Measurements from ENCODE around the gene OSBPL7.
A peak's percentile ranks its signal among the peaks of the same experiment; 100 is the strongest.

The OSBPL7 gene

DNA sequence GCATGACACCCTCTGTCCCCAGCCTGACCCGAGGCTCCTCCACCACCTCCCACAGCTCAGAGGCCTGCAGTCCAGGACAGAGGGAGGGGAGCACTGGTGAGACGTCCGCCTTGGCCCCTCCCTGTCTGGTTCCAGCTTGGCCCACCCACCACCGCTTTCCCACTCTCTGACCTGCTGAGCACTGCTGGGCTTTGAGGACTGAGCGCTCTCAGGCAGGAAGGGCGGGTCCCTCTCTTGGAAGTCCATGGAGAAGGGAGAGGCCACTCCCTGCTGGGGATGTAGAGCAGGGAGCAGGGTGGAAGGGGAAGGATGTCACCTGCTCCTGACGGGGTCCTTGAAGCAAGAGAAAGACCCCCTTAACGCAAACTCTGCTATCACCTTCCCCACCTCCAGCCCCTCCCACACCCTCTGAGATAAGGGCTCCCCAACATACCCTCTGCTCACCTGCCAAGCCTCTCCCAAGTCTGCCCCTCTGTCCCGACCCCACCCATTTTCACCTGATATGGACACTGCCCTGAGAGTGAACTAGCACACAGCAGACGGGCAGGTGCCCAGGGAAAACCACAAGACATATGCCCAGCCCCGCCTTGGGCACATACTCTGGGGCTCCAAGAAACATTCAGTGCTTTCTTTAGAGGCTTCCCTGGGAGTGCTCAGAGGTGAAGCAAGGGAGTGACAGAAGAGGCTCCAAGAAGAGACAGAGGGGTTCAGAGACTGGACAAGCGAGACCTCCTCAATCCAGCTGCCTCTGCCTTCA, 1.4 kb downstream of the OSBPL7 start:
- no peaks in the 10 kb centered on the region for H3F3A ChIP-seq (ENCODE audit: insufficient read depth, low read length)
- H3K4me1 ChIP-seq (ENCODE audit: insufficient read depth, low read length, severe bottlenecking), result peaks cover 21% of the 10 kb centered on the region
- peak overlapping the region; percentile 94; the same call in 1 of the 2 replicates for H3K9ac ChIP-seq (ENCODE audit: low read length)
- peak overlapping the region; percentile 97 for H3K4me3 ChIP-seq (ENCODE audit: low read depth, low read length, poor library complexity, severe bottlenecking)
- no peak overlapping the region for H2AFZ ChIP-seq (ENCODE audit: low read length)
- H3K27me3 ChIP-seq (ENCODE audit: insufficient read depth, low read length), result no peaks in the 10 kb centered on the region
- H4K20me1 ChIP-seq (ENCODE audit: insufficient read depth, low read length), result no peaks in the 10 kb centered on the region
- no peak for TF ChIP-seq EZH2 (IDR thresholded peaks at IDR 0.05; ENCODE audit: borderline replicate concordance, low read length)
- TF ChIP-seq, protein P1, sequence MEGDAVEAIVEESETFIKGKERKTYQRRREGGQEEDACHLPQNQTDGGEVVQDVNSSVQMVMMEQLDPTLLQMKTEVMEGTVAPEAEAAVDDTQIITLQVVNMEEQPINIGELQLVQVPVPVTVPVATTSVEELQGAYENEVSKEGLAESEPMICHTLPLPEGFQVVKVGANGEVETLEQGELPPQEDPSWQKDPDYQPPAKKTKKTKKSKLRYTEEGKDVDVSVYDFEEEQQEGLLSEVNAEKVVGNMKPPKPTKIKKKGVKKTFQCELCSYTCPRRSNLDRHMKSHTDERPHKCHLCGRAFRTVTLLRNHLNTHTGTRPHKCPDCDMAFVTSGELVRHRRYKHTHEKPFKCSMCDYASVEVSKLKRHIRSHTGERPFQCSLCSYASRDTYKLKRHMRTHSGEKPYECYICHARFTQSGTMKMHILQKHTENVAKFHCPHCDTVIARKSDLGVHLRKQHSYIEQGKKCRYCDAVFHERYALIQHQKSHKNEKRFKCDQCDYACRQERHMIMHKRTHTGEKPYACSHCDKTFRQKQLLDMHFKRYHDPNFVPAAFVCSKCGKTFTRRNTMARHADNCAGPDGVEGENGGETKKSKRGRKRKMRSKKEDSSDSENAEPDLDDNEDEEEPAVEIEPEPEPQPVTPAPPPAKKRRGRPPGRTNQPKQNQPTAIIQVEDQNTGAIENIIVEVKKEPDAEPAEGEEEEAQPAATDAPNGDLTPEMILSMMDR (IDR thresholded peaks at IDR 0.05; ENCODE audit: low read length), result no peak
- H3K9me2 ChIP-seq (ENCODE audit: low read depth, low read length), result no peaks in the 10 kb centered on the region
- peak overlapping the region; percentile 99 for H3K4me2 ChIP-seq (ENCODE audit: low read length)
- no peak overlapping the region for H3K27ac ChIP-seq (ENCODE audit: low read depth, low read length, poor library complexity, severe bottlenecking)
- H3K36me3 ChIP-seq (ENCODE audit: insufficient read depth, low read length), result peaks cover 38% of the 10 kb centered on the region; the same call in 1 of the 2 replicates
- no peaks in the 10 kb centered on the region for H3K9me3 ChIP-seq (ENCODE audit: low read length)
- no peaks in the 10 kb centered on the region for H3K79me2 ChIP-seq (ENCODE audit: insufficient read depth, low read length)

DNA sequence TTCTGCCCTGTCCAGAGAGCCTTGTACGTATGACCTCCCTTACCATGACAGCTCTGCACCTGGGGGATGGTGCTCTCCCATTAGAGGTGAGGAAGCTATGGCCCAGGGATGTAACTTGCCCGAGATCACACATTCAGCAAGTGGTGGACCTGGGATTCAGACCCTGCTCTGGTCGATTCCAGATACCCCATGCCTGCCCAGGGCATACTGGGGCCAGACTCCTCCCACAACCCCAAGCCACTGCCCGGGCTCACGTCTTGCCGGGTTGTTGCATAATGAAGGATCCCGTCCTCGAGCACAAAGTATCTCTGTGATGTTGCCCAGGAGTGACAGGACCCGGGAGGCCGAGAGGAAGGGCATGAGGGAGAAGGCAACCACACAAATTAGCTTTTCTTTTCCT, 2.1 kb downstream of the OSBPL7 start:
- Histone ChIP-seq H3K9me2 (ENCODE audit: low read depth, low read length) (no peaks in the 10 kb centered on the region), H3K4me2 (ENCODE audit: low read length) (no peak overlapping the region), H3K27me3 (ENCODE audit: insufficient read depth, low read length) (no peaks in the 10 kb centered on the region), H3K27ac (ENCODE audit: low read depth, low read length, poor library complexity, severe bottlenecking) (no peak overlapping the region), H3K79me2 (ENCODE audit: insufficient read depth, low read length) (no peaks in the 10 kb centered on the region), H3K36me3 (ENCODE audit: insufficient read depth, low read length) (peaks cover 43% of the 10 kb centered on the region; the same call in 1 of the 2 replicates), H3K4me3 (ENCODE audit: low read depth, low read length, poor library complexity, severe bottlenecking) (no peak overlapping the region), H3K4me1 (ENCODE audit: insufficient read depth, low read length, severe bottlenecking) (peaks cover 21% of the 10 kb centered on the region), H3K9me3 (ENCODE audit: low read length) (no peaks in the 10 kb centered on the region), H2AFZ (ENCODE audit: low read length) (no peak overlapping the region), H4K20me1 (ENCODE audit: insufficient read depth, low read length) (no peaks in the 10 kb centered on the region), H3K9ac (ENCODE audit: low read length) (no peak overlapping the region), H3F3A (ENCODE audit: insufficient read depth, low read length) (no peaks in the 10 kb centered on the region)
- TF ChIP-seq EZH2 (IDR thresholded peaks at IDR 0.05; ENCODE audit: borderline replicate concordance, low read length), result no peak
- TF ChIP-seq, protein P1 (IDR thresholded peaks at IDR 0.05; ENCODE audit: low read length), result no peak

DNA sequence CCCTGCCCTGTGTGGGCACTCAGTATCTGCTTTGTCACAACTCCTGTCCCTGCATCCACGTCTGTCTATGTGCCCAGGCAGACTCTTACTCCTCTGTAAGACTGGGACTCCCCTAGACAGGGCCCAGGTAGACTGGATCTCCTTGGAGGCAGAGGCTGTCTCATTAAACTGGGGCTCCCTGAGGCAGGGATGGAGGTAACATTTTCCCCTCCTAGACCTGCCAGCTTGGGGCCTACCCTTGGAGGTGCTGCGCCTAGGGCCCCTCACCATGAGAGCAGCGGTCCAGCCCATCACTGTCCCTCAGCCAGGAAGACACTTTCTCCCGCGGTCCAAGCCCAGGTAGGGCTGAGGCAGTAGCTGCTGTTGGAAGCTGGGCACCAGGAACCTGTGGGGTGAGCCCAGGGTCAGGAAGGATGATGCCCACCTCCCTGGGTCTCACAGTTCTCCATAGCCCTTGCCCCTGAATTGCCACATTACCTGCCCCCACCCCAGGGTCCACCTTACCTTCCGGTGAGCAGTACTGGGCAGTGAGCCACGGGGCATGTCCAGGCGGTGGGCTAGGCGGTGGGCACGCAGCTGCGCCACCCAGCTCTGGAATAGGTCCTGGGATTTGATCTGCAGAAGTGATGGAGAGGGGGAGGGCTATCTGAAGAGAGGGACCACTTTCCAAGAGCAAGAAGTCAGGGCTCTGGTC, 3.4 kb downstream of the OSBPL7 start:
- Histone ChIP-seq H3K79me2 (ENCODE audit: insufficient read depth, low read length) (no peaks in the 10 kb centered on the region), H3K9me3 (ENCODE audit: low read length) (no peaks in the 10 kb centered on the region), H3K4me3 (ENCODE audit: low read depth, low read length, poor library complexity, severe bottlenecking) (no peak overlapping the region), H2AFZ (ENCODE audit: low read length) (no peak overlapping the region), H3K9ac (ENCODE audit: low read length) (no peak overlapping the region), H3K36me3 (ENCODE audit: insufficient read depth, low read length) (peaks cover 36% of the 10 kb centered on the region), H4K20me1 (ENCODE audit: insufficient read depth, low read length) (no peaks in the 10 kb centered on the region), H3K4me2 (ENCODE audit: low read length) (no peak overlapping the region), H3K27me3 (ENCODE audit: insufficient read depth, low read length) (no peaks in the 10 kb centered on the region), H3K4me1 (ENCODE audit: insufficient read depth, low read length, severe bottlenecking) (peaks cover 21% of the 10 kb centered on the region), H3K27ac (ENCODE audit: low read depth, low read length, poor library complexity, severe bottlenecking) (no peak overlapping the region), H3F3A (ENCODE audit: insufficient read depth, low read length) (no peaks in the 10 kb centered on the region), H3K9me2 (ENCODE audit: low read depth, low read length) (no peaks in the 10 kb centered on the region)
- no peak for TF ChIP-seq EZH2 (IDR thresholded peaks at IDR 0.05; ENCODE audit: borderline replicate concordance, low read length)
- TF ChIP-seq, protein P1 (IDR thresholded peaks at IDR 0.05; ENCODE audit: low read length), result no peak

All from OCI-LY1 (cell line).